DMS114 treated with DMSO at 0.1 percent for 48 hours (cell line): ENCODE measurements around the gene TMPRSS11A.

Source experiments
- DNase-seq: peaks from one replicate; lab custom pipeline; 2025; ENCODE audit not compliant: unreplicated experiment; lab: John Stamatoyannopoulos, UW

The TMPRSS11A gene

DNA sequence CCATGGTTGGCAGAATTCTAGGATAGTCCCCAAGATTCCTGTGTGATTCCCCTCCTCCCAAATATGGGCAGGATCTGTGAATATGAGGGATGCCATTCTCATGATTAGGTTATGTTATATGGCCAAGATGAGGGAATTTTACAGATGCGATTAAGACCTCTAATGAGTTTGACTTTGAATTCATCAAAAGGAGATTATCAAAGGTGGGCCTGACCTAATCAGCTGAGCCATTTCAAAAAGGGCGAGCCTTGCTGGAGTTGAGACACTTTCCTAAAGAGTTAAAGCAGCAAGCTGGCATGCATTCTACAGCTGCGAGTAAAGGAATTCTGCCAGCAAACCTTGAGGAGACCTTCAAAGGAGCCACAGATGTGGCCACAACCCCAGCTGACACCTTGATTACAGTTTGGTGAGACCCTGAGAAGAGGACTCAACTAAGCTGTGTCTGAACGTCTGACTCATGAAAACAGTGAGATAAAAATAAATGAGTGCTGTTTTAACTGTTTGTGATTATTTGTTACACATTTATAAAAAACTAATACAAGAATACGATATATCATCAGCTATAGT lies 47.8 kb downstream of the TMPRSS11A start:
- DNase-seq: no peak

DNA sequence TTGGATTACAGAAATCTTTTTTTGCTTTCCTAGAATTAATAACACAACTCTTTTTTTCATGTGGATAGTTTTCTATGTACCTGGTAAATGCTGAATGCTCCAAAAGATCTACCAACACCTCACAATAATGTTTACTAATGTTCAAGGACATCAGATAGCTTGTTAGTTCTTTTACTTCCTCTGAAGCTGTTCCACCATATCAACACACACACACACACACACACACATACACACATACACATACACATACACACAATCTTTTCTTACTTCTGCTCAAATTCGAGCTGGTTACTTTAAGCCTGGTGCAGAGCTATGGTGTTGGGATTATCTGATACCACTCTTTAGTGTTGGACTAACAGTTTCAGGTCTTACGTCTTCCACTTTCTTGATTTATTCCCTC lies 51.2 kb downstream of the TMPRSS11A start:
- no peak for DNase-seq

- DNase-seq: no peak
Observed at GRCh38 chr4:67911638-67912037, 51.7 kb downstream of the TMPRSS11A start.

- DNase-seq: no peak
Observed at GRCh38 chr4:67911141-67911540, 52.2 kb downstream of the TMPRSS11A start.

GRCh38 chr4:67910585-67910905 lies 52.7 kb downstream of the TMPRSS11A start:
- no peak for DNase-seq

- no peak for DNase-seq
Observed at GRCh38 chr4:67909905-67910584, 53.2 kb downstream of the TMPRSS11A start.

- DNase-seq: no peak
Observed at GRCh38 chr4:67907650-67908049, 55.6 kb downstream of the TMPRSS11A start.

GRCh38 chr4:67899096-67899495 lies 64.2 kb downstream of the TMPRSS11A start:
- no peak for DNase-seq

- no peak for DNase-seq
Observed at GRCh38 chr4:67897686-67898085, 65.6 kb downstream of the TMPRSS11A start.

DNA sequence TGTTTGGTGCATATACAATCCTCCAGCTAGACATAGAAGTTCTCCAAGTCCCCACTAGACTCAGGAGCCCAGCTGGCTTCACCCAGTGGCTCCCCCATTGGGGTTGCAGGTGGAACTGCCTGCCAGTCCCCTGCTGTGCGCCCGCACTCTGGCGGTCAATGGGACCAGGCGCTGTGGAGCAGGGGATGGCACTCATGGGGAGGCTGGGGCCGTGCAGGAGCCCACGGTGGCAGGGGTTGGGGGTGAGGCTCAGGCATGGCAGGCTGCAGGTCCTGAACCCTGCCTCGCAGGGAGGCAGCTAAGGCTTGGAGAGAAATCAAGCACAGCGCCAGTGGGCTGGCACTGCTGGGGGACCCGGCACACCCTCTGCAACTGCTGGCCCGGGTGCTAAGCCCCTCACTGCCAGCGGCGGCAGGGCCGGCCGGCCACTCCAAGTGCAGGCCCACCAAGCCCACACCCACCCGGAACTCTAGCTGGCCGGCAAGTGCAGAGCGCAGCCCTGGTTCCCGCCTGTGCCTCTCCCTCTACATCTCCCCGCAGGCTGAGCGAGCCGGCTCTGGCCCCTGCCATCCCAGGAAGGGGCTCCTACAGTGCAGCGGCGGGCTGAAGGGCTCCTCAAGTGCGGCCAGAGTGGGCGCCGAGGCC lies 66.8 kb downstream of the TMPRSS11A start:
- no peak for DNase-seq

DNA sequence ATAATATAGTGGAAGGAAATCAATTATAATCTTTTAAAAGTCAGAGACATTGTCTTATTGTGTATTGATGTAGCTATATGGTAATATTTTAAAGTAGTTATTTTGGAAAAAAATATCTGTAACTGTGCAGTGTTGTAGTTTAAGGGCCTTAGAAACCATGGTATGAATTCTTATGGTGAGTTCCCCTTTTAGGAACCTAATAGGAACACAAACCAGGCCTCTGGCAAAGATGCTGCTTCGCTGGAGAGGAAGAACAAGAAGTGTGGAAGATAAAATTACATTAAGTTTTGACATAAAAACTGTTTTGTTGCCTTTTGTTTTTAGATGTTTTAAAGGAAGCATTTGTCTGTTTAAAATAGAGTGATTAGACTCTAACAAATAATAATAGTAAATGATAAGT lies 68.6 kb downstream of the TMPRSS11A start:
- DNase-seq: no peak

- no peak for DNase-seq
Observed at GRCh38 chr4:67892905-67893304, 70.4 kb downstream of the TMPRSS11A start.

GRCh38 chr4:67892253-67892652 lies 71.0 kb downstream of the TMPRSS11A start:
- DNase-seq: no peak

- DNase-seq: no peak
Observed at GRCh38 chr4:67891645-67892044, 71.6 kb downstream of the TMPRSS11A start.

DNA sequence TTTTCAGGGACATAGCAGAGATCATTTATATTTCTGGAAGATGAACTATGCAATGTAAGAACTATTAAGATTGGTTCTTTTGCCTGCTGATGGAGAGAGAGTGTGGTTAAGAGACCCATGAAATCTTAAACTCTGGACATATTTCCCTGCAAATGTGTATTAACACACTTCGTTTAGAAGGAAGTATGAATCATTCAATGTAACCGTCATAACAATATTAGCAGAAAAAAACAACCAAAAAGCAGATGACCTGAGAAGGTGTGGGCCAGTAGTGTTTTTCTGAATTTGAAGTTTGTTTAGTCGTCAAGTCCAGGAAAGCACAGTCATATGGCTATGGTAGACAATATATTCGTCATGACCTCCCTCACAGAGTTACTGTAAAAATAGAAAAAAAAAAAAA lies 77.0 kb downstream of the TMPRSS11A start:
- DNase-seq: no peak

GRCh38 chr4:67885762-67886161 lies 77.5 kb downstream of the TMPRSS11A start:
- DNase-seq: no peak

- DNase-seq: no peak
Observed at GRCh38 chr4:67884701-67885100, 78.6 kb downstream of the TMPRSS11A start.

GRCh38 chr4:67883902-67884301 lies 79.4 kb downstream of the TMPRSS11A start, which contains the start of gene TMPRSS11D:
Gene TMPRSS11D, minus strand, starts transcription at chr4:67884002. Its CDS starts 69 bp downstream, at chr4:67883933.
- no peak for DNase-seq

GRCh38 chr4:67883458-67883857 lies 79.8 kb downstream of the TMPRSS11A start:
- DNase-seq: no peak

DNA sequence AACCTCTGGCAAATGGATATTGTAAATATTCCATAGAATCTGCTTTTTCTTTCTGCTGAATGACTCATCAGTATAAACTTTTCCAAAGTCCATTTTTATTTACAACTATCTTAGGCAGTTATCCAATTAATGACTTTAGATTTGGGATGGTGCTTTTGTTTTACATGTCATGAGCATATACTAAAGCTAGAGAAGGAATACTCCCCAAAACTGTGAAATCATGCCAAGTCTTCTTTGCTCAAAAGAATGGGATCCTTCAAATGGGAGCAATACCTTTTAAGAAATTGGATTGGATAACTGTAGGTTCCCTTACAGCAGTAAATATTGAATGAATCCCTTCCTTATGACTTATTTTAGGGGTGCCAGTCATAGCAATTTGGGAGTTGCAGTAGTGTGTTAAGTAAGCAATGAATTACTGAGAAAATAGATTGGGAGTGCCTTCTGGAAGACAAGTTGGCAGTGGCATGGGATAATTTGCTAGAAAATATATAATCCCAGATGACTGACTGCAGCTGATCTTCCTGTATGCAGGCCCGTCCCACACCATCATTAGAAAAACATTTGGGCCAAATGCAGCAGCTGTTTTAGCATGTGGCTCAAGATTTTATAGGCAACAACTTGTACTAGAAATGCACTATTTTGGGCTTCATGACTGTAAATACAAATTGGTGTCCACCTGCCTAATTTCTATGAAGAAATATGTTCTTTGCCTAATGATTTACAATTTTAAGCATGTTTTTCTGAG lies 82.3 kb downstream of the TMPRSS11A start:
- DNase-seq: no peak

DNA sequence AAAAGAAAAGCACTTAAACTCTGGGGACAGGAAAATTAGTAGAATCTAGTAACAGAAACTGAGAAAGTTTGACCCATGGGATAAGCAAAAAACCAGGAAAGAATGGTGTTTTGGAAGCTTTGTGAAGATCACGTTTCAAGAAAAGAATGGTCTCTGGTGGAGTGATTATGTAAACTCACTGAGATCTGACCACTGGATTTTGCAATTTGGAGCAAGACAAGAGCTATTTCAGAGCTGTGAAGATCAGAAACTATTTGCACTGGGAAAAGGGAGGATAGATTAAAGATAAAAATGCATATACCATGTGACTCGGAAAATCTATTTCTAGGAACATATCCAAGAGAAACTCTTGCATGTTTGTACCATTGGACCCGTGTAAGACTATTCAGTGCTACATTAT lies 83.8 kb downstream of the TMPRSS11A start:
- no peak for DNase-seq

- no peak for DNase-seq
Observed at GRCh38 chr4:67877086-67877485, 86.2 kb downstream of the TMPRSS11A start.
